OCI-LY1 (cell line): ENCODE data around the gene GUCA2B.

ENCODE experiments used
- H2AFZ ChIP-seq: fragments of 200-600 bp; sonication (generic), shearing (Covaris generic); 2 replicates; pipeline ENCODE4 v1.6.0; 2014; ENCODE audit warnings: antibody characterized with exemption, mild to moderate bottlenecking, low read length
- H3F3A ChIP-seq: fragments of 200-600 bp; sonication (generic), shearing (Covaris generic); 2 replicates; pipeline ENCODE4 v1.6.0; 2014; ENCODE audit warnings: mild to moderate bottlenecking, antibody characterized with exemption, low read length, moderate library complexity; ENCODE audit not compliant: insufficient read depth
- H3K27ac ChIP-seq: fragments of 200-600 bp; sonication (generic); 2 replicates; pipeline ENCODE4 v1.5.1; 2014; ENCODE audit warnings: low read length, mixed run types, mild to moderate bottlenecking, low read depth; ENCODE audit not compliant: poor library complexity, severe bottlenecking
- H3K27me3 ChIP-seq: fragments of 200-600 bp; sonication (generic); 2 replicates; pipeline ENCODE4 v1.6.0; 2014; ENCODE audit warnings: antibody characterized with exemption, mild to moderate bottlenecking, low read length, moderate library complexity; ENCODE audit not compliant: insufficient read depth
- H3K36me3 ChIP-seq: fragments of 200-600 bp; sonication (generic); 2 replicates; pipeline ENCODE4 v1.6.1; 2014; ENCODE audit warnings: mild to moderate bottlenecking, antibody characterized with exemption, low read length, moderate library complexity, mixed read lengths; ENCODE audit not compliant: insufficient read depth
- H3K4me1 ChIP-seq: fragments of 200-600 bp; sonication (generic); 2 replicates; pipeline ENCODE4 v1.5.1; 2014; ENCODE audit warnings: mild to moderate bottlenecking, low read length, moderate library complexity; ENCODE audit not compliant: insufficient read depth, severe bottlenecking
- H3K4me2 ChIP-seq: fragments of 200-600 bp; sonication (generic), shearing (Covaris generic); 2 replicates; pipeline ENCODE4 v1.6.1; 2014; ENCODE audit warnings: low read length
- H3K4me3 ChIP-seq: fragments of 200-600 bp; sonication (generic); 2 replicates; pipeline ENCODE4 v1.5.1; 2014; ENCODE audit warnings: low read length, low read depth, mild to moderate bottlenecking, mixed read lengths; ENCODE audit not compliant: poor library complexity, severe bottlenecking
- H3K79me2 ChIP-seq: fragments of 200-600 bp; shearing (Covaris generic); 2 replicates; pipeline ENCODE4 v1.6.1; 2016; ENCODE audit warnings: mixed run types, low read length, mixed read lengths; ENCODE audit not compliant: insufficient read depth
- H3K9ac ChIP-seq: fragments of 200-600 bp; sonication (generic), shearing (Covaris generic); 2 replicates; pipeline ENCODE4 v1.6.1; 2014; ENCODE audit warnings: mild to moderate bottlenecking, low read length, mixed read lengths
- H3K9me2 ChIP-seq: fragments of 200-600 bp; sonication (generic), shearing (Covaris generic); 2 replicates; pipeline ENCODE4 v1.6.1; 2014; ENCODE audit warnings: low read depth, mild to moderate bottlenecking, low read length, mixed read lengths
- H3K9me3 ChIP-seq: fragments of 200-600 bp; shearing (Covaris generic); 2 replicates; pipeline ENCODE4 v1.6.1; 2014; ENCODE audit warnings: low read length, mixed read lengths
- H4K20me1 ChIP-seq: fragments of 200-600 bp; sonication (generic), shearing (Covaris generic); 2 replicates; pipeline ENCODE4 v1.6.0; 2016; ENCODE audit warnings: mild to moderate bottlenecking, low read length; ENCODE audit not compliant: insufficient read depth
- EZH2 ChIP-seq: fragments of 200-600 bp; sonication (generic), shearing (Covaris generic); IDR thresholded peaks from 2 replicates; pipeline ENCODE4 v1.8.0; 2017; ENCODE audit warnings: borderline replicate concordance, mixed run types, mild to moderate bottlenecking, antibody characterized with exemption, low read length, moderate library complexity, mixed read lengths
- TF ChIP-seq, protein P1 (sequence below): fragments of 200-600 bp; sonication (generic), shearing (Covaris generic); IDR thresholded peaks from 2 replicates; pipeline ENCODE4 v1.5.1; 2017; ENCODE audit warnings: mild to moderate bottlenecking, antibody characterized with exemption, low read length, moderate library complexity, mixed read lengths

GUCA2B gene

DNA sequence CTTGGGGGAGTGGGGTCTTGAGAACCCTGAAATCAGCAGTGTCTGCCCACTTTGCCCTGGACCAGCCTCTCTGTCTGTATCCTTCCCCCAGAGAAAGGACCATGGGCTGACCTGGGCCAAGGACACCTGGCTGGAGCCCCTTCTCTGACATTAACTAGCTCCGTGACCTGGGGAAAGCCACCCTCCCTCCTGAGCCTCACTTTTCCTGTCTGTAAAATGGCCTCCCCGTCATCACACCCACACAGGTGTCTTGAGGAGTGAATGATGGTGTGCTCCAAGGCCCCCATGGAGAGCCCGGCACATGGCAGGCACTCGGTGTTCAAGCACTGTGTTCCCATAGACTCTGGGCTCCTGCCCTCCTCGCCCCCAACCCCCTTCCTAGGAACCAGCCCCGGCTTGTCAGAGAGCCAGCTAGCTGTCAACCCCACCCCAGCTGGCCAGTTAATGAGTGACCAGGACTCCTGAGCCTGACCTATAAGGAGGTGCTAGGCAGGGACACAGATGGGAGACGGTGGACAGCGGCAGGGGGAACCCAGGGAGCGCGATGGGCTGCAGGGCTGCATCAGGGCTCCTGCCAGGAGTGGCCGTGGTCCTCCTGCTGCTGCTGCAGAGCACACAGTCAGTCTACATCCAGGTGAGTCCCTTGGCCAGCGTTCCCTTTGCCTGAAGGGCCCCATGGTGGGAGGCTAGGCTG, at the start of gene GUCA2B:
Gene GUCA2B (plus strand): TSS at position 504 of the 694 bp plus-strand sequence. CDS start 41 bp downstream, at position 545.
- Histone ChIP-seq H3K9ac (no peak within 1 kb of the TSS), H3K27me3 (no peaks in the 10 kb centered on the region), H3F3A (no peaks in the 10 kb centered on the region), H2AFZ (no peak within 1 kb of the TSS), H4K20me1 (no peaks in the 10 kb centered on the region), H3K9me2 (no peaks in the 10 kb centered on the region), H3K9me3 (no peaks in the 10 kb centered on the region), H3K4me2 (no peak within 1 kb of the TSS), H3K79me2 (no peaks in the 10 kb centered on the region), H3K4me1 (no peaks in the 10 kb centered on the region), H3K4me3 (no peak within 1 kb of the TSS), H3K36me3 (no peaks in the 10 kb centered on the region), H3K27ac (no peak within 1 kb of the TSS)
- no peak for TF ChIP-seq EZH2
- TF ChIP-seq, protein P1, sequence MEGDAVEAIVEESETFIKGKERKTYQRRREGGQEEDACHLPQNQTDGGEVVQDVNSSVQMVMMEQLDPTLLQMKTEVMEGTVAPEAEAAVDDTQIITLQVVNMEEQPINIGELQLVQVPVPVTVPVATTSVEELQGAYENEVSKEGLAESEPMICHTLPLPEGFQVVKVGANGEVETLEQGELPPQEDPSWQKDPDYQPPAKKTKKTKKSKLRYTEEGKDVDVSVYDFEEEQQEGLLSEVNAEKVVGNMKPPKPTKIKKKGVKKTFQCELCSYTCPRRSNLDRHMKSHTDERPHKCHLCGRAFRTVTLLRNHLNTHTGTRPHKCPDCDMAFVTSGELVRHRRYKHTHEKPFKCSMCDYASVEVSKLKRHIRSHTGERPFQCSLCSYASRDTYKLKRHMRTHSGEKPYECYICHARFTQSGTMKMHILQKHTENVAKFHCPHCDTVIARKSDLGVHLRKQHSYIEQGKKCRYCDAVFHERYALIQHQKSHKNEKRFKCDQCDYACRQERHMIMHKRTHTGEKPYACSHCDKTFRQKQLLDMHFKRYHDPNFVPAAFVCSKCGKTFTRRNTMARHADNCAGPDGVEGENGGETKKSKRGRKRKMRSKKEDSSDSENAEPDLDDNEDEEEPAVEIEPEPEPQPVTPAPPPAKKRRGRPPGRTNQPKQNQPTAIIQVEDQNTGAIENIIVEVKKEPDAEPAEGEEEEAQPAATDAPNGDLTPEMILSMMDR: no peak

DNA sequence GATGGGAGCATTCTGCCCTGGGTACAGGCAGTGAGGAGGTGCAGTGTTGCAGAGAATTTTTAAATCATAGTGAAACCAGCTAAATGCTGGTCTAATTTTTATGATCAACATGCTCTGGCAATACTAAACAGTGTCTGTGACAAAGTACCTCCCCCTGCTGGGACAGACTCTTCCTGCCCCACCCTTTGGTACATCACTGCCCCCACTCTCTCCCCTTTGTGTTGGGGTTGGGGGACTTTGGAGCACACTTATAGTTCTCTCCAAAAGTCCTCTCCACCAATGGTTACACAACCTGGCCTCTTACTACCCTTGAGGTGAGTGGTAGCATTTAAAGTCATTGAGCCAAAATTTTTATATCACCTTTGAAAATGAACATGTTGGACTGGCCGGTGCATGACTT, 48.2 kb upstream of the GUCA2B start:
- no peaks in the 10 kb centered on the region for H3K79me2 ChIP-seq
- H3K9me3 ChIP-seq: 0 out of 2 replicates have a peak, but pooled peaks cover 7% of the 10 kb centered on the region
- no peaks in the 10 kb centered on the region for H3F3A ChIP-seq
- TF ChIP-seq, protein P1: no peak
- no peak for TF ChIP-seq EZH2
- no peak overlapping the region for H3K9ac ChIP-seq
- H3K4me3 ChIP-seq: no peak overlapping the region
- no peaks in the 10 kb centered on the region for H3K4me1 ChIP-seq
- H3K27me3 ChIP-seq: 0 out of 2 replicates have a peak, but pooled peaks cover 2% of the 10 kb centered on the region
- H3K9me2 ChIP-seq: no peaks in the 10 kb centered on the region
- H3K27ac ChIP-seq: no peak overlapping the region
- H2AFZ ChIP-seq: no peak overlapping the region
- H3K36me3 ChIP-seq: no peaks in the 10 kb centered on the region
- H3K4me2 ChIP-seq: no peak overlapping the region
- H4K20me1 ChIP-seq: no peaks in the 10 kb centered on the region

DNA sequence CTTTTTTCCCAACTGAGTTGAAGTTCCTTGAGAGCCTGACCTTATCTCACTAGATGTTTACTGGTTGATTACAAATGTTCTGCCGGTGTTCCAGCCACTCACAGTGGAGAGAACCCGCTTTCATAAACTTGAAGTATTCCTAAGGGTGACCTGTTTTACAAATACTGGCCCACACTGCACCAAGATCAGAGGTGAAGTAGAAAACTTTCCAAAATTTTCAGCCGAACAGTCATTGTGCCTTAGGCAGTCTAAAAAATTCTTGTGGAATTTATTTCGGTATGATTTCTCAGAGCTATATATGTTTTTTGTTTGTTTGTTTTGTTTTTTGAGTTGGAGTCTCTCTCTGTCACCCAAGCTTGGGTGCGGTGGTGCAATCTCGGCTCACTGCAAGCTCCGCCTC, 44.9 kb upstream of the GUCA2B start:
- H3K4me3 ChIP-seq: no peak overlapping the region
- no peaks in the 10 kb centered on the region for H3K9me3 ChIP-seq
- H3K27ac ChIP-seq: no peak overlapping the region
- H3F3A ChIP-seq: no peaks in the 10 kb centered on the region
- no peak overlapping the region for H2AFZ ChIP-seq
- no peak for TF ChIP-seq EZH2
- TF ChIP-seq, protein P1: no peak
- H3K36me3 ChIP-seq: no peaks in the 10 kb centered on the region
- no peak overlapping the region for H3K9ac ChIP-seq
- H3K4me2 ChIP-seq: no peak overlapping the region
- H3K79me2 ChIP-seq: no peaks in the 10 kb centered on the region
- H3K9me2 ChIP-seq: no peaks in the 10 kb centered on the region
- H4K20me1 ChIP-seq: no peaks in the 10 kb centered on the region
- 0 out of 2 replicates have a peak, but pooled peaks cover 2% of the 10 kb centered on the region for H3K27me3 ChIP-seq
- H3K4me1 ChIP-seq: no peaks in the 10 kb centered on the region
